WTC11 (cell line): ENCODE measurements around the gene CREBBP. TPM values are rescaled to one million over a fixed set of nuclear protein-coding genes. Genes with fewer than 3 reads are reported as not detected.

Experiments
- ATAC-seq: fragments of 200-7000 bp; cut with Tn5 transposase; 2 replicates; pipeline ENCODE4 v1.10.0; 2021; ENCODE audit warnings: mild to moderate bottlenecking, moderate library complexity
- CTCF ChIA-PET: fragments of 300-600 bp; sonication (Branson Sonifier 250); formaldehyde crosslinking; loops from one replicate; lab custom pipeline; 2021; ENCODE audit warnings: antibody characterized with exemption; lab: Charles Lee
- POLR2A ChIA-PET: fragments of 350-600 bp; sonication (Branson Sonifier 250); formaldehyde crosslinking; loops from one replicate; lab custom pipeline; 2021; ENCODE audit warnings: antibody characterized with exemption; lab: Charles Lee
- DNase-seq: peaks from one replicate; pipeline ENCODE4 v3.0.0; 2021; ENCODE audit warnings: low spot score
- H3K27ac Mint-ChIP-seq: 2 replicates; pipeline ENCODE4 v1.8.0; 2021; ENCODE audit warnings: mixed read lengths
- H3K27me3 Mint-ChIP-seq: 2 replicates; pipeline ENCODE4 v1.8.0; 2021; ENCODE audit warnings: low read depth, mild to moderate bottlenecking, moderate library complexity, mixed read lengths
- H3K36me3 Mint-ChIP-seq: 2 replicates; pipeline ENCODE4 v1.8.0; 2021; ENCODE audit warnings: mixed read lengths
- H3K4me1 Mint-ChIP-seq: 2 replicates; pipeline ENCODE4 v1.8.0; 2022; ENCODE audit warnings: mixed read lengths
- H3K4me3 Mint-ChIP-seq: 2 replicates; pipeline ENCODE4 v1.8.0; 2021; ENCODE audit warnings: mild to moderate bottlenecking, moderate library complexity, mixed read lengths
- H3K9me3 Mint-ChIP-seq: 2 replicates; pipeline ENCODE4 v1.8.0; 2021; ENCODE audit warnings: mixed read lengths
- ATF1 ChIP-seq: sonication (generic); formaldehyde crosslinking; IDR thresholded peaks from 2 replicates; pipeline ENCODE4 v1.8.1; 2023; ENCODE audit warnings: mild to moderate bottlenecking, moderate library complexity, missing genetic modification reagents
- CBFB ChIP-seq: sonication (generic); formaldehyde crosslinking; IDR thresholded peaks from 2 replicates; pipeline ENCODE4 v1.8.1; 2022; ENCODE audit warnings: mild to moderate bottlenecking, low read depth, missing genetic modification reagents
- ESRRA ChIP-seq: sonication (generic); formaldehyde crosslinking; IDR thresholded peaks from 2 replicates; pipeline ENCODE4 v1.8.1; 2022; ENCODE audit warnings: mild to moderate bottlenecking, missing genetic modification reagents, borderline replicate concordance
- FOXJ3 ChIP-seq: sonication (generic); formaldehyde crosslinking; IDR thresholded peaks from 2 replicates; pipeline ENCODE4 v1.9.0; 2021; ENCODE audit warnings: missing genetic modification reagents, mild to moderate bottlenecking, borderline replicate concordance
- GTF2I ChIP-seq: fragments of 250-450 bp; sonication (Bioruptor Pico); conservative IDR thresholded peaks from 2 replicates; pipeline ENCODE4 v1.4.0; 2021; ENCODE audit warnings: mild to moderate bottlenecking
- JAZF1 ChIP-seq: fragments of 250-450 bp; sonication (Bioruptor Pico); IDR thresholded peaks from 2 replicates; pipeline ENCODE4 v1.9.0; 2021; ENCODE audit warnings: moderate library complexity, mild to moderate bottlenecking, inconsistent platforms
- NR1H2 ChIP-seq: sonication (generic); formaldehyde crosslinking; IDR thresholded peaks from 2 replicates; pipeline ENCODE4 v1.9.0; 2021; ENCODE audit warnings: mild to moderate bottlenecking, moderate library complexity, missing genetic modification reagents
- SMAD4 ChIP-seq: sonication (generic); formaldehyde crosslinking; IDR thresholded peaks from 2 replicates; pipeline ENCODE4 v1.8.0; 2022; ENCODE audit warnings: mild to moderate bottlenecking, missing genetic modification reagents
- TEAD1 ChIP-seq: sonication (generic); formaldehyde crosslinking; IDR thresholded peaks from 2 replicates; pipeline ENCODE4 v1.8.0; 2022; ENCODE audit warnings: mild to moderate bottlenecking, missing genetic modification reagents
- ZNF138 ChIP-seq: sonication (generic); formaldehyde crosslinking; conservative IDR thresholded peaks from 2 replicates; pipeline ENCODE4 v1.8.1; 2022; ENCODE audit warnings: mild to moderate bottlenecking, moderate library complexity, missing genetic modification reagents
- ZNF263 ChIP-seq: sonication (generic); formaldehyde crosslinking; IDR thresholded peaks from 2 replicates; pipeline ENCODE4 v1.8.1; 2022; ENCODE audit warnings: low read depth, mild to moderate bottlenecking, moderate library complexity, missing genetic modification reagents
- total RNA-seq: library from RNA; stranded (reverse); gene quantifications from 3 replicates; pipeline ENCODE4 v1.2.3, GENCODE V29; 2021
- TF ChIP-seq, protein P1 (sequence below): sonication (generic); formaldehyde crosslinking; IDR thresholded peaks from 2 replicates; pipeline ENCODE4 v1.8.1; 2023; ENCODE audit warnings: mild to moderate bottlenecking, moderate library complexity, missing genetic modification reagents
- TF ChIP-seq, protein P2 (sequence below): sonication (generic); formaldehyde crosslinking; IDR thresholded peaks from 2 replicates; pipeline ENCODE4 v1.8.1; 2023; ENCODE audit warnings: mild to moderate bottlenecking, missing genetic modification reagents, moderate library complexity
- TF ChIP-seq, protein P3 (sequence below): sonication (generic); formaldehyde crosslinking; IDR thresholded peaks from 2 replicates; pipeline ENCODE4 v1.8.0; 2022; ENCODE audit warnings: missing genetic modification reagents
- TF ChIP-seq, protein P4 (sequence below): sonication (generic); formaldehyde crosslinking; IDR thresholded peaks from 2 replicates; pipeline ENCODE4 v1.8.1; 2022; ENCODE audit warnings: mild to moderate bottlenecking, missing genetic modification reagents, moderate library complexity, borderline replicate concordance
- TF ChIP-seq, protein P5 (sequence below): fragments of 250-450 bp; sonication (Bioruptor Pico); IDR thresholded peaks from 2 replicates; pipeline ENCODE4 v2.1.2; 2022; ENCODE audit warnings: mild to moderate bottlenecking, moderate library complexity
- TF ChIP-seq, protein P6 (sequence below): fragments of 250-450 bp; sonication (Bioruptor Pico); IDR thresholded peaks from 2 replicates; pipeline ENCODE4 v1.9.0; 2021; ENCODE audit warnings: mild to moderate bottlenecking
- TF ChIP-seq, protein P7 (sequence below): sonication (generic); formaldehyde crosslinking; IDR thresholded peaks from 2 replicates; pipeline ENCODE4 v1.8.0; 2022; ENCODE audit warnings: mild to moderate bottlenecking, missing genetic modification reagents
- TF ChIP-seq, protein P8 (sequence below): sonication (generic); formaldehyde crosslinking; IDR thresholded peaks from 2 replicates; pipeline ENCODE4 v1.8.0; 2023; ENCODE audit warnings: missing genetic modification reagents

CREBBP gene
- total RNA-seq, 1 experiment from 2014 or later, result 49.6 TPM

DNA sequence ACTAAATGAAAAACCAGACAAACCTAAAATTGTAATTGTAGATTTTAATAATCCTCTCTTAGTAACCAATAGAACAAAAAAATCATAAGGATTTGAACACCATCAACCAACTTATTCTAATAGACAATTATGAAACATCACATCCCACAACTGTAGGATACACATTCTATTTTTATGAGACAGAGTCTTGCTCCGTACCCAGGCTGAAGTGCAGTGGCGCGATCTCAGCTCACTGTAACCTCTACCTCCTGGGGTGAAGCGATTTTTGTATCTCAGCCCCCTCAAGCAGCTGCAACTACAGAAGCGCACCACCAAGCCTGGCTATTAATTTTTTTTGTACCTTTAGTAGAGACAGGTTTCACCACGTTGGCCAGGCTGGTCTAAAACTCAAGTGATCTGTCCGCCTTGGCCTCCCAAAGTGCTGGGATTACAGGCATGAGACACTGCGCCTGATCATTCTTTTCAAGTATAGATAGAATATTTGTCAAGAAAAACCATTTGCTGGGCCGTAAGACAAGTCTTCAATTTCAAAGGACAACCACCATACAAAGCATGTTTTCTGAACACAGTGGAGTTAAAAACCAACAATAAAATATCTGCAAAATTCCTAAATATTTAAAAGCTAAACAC lies 49.8 kb downstream of the CREBBP start (continued):
- no peak for TF ChIP-seq ESRRA
- TF ChIP-seq GTF2I (CRISPR knock-in tag), result no peak
- TF ChIP-seq, all 79 proteins: peak for 0

DNA sequence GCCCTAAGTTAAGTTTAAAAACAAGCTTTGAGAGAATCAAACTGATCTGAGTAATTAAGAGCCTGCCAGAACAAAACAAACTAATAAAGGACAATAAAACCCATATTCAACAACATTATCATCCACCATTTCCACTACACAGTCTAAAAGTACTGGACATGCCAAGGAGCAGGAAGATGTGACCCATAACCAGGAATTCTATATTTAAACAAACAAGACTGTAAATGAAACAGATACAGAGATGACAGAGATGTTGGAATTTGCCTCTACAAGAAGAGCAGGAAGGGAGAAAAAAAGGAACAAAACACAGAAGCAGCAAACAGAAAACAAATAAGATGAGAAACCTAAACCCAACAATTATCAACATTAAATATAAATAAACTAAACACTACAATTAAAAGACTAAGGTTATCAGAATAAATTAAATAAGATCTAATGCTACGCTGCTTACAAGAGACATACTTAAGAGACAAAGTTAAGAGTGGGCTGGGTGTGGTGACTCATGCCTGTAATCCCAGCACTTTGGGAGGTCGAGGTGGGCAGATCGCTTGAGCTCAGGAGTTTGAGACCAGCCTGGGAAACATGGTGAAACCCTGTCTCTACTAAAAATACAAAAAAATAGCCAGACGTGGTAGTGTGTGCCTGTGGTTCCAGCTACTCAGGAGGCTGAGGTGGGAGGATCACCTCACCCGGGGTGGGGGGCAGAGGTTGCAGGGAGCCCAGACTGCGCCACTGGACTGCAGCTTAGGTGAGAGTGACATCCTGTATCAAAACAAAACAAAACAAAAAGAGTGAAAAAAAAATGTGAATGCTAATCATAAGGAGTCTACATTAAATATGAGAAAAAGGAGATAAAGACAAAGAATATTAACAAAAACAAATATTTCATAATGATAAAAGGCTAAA lies 50.6 kb downstream of the CREBBP start:
- POLR2A ChIA-PET, result no interaction called here
- peaks cover 16% of the 10 kb centered on the region for H3K9me3 Mint-ChIP-seq
- ATAC-seq, result no peak

More for the DNA sequence above, 50.6 kb downstream of the CREBBP start:
- H3K4me3 Mint-ChIP-seq, result no peak overlapping the region
- DNase-seq, result no peak
- H3K27me3 Mint-ChIP-seq, result no peaks in the 10 kb centered on the region
- peak overlapping the region; percentile 76 for H3K27ac Mint-ChIP-seq
- peaks cover 16% of the 10 kb centered on the region for H3K36me3 Mint-ChIP-seq
- CTCF ChIA-PET, result no interaction called here
- no peak for TF ChIP-seq SMAD4
- TF ChIP-seq, protein P1, sequence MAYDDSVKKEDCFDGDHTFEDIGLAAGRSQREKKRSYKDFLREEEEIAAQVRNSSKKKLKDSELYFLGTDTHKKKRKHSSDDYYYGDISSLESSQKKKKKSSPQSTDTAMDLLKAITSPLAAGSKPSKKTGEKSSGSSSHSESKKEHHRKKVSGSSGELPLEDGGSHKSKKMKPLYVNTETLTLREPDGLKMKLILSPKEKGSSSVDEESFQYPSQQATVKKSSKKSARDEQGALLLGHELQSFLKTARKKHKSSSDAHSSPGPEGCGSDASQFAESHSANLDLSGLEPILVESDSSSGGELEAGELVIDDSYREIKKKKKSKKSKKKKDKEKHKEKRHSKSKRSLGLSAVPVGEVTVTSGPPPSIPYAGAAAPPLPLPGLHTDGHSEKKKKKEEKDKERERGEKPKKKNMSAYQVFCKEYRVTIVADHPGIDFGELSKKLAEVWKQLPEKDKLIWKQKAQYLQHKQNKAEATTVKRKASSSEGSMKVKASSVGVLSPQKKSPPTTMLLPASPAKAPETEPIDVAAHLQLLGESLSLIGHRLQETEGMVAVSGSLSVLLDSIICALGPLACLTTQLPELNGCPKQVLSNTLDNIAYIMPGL (CRISPR knock-in tag), result no peak
- TF ChIP-seq, protein P2, sequence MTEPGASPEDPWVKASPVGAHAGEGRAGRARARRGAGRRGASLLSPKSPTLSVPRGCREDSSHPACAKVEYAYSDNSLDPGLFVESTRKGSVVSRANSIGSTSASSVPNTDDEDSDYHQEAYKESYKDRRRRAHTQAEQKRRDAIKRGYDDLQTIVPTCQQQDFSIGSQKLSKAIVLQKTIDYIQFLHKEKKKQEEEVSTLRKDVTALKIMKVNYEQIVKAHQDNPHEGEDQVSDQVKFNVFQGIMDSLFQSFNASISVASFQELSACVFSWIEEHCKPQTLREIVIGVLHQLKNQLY (CRISPR knock-in tag), result no peak
- TF ChIP-seq, protein P3, sequence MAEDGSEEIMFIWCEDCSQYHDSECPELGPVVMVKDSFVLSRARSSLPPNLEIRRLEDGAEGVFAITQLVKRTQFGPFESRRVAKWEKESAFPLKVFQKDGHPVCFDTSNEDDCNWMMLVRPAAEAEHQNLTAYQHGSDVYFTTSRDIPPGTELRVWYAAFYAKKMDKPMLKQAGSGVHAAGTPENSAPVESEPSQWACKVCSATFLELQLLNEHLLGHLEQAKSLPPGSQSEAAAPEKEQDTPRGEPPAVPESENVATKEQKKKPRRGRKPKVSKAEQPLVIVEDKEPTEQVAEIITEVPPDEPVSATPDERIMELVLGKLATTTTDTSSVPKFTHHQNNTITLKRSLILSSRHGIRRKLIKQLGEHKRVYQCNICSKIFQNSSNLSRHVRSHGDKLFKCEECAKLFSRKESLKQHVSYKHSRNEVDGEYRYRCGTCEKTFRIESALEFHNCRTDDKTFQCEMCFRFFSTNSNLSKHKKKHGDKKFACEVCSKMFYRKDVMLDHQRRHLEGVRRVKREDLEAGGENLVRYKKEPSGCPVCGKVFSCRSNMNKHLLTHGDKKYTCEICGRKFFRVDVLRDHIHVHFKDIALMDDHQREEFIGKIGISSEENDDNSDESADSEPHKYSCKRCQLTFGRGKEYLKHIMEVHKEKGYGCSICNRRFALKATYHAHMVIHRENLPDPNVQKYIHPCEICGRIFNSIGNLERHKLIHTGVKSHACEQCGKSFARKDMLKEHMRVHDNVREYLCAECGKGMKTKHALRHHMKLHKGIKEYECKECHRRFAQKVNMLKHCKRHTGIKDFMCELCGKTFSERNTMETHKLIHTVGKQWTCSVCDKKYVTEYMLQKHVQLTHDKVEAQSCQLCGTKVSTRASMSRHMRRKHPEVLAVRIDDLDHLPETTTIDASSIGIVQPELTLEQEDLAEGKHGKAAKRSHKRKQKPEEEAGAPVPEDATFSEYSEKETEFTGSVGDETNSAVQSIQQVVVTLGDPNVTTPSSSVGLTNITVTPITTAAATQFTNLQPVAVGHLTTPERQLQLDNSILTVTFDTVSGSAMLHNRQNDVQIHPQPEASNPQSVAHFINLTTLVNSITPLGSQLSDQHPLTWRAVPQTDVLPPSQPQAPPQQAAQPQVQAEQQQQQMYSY (CRISPR knock-in tag), result no peak
- TF ChIP-seq ESRRA, result no peak
- TF ChIP-seq ZNF138 (CRISPR knock-in tag), result no peak
- TF ChIP-seq, protein P4, sequence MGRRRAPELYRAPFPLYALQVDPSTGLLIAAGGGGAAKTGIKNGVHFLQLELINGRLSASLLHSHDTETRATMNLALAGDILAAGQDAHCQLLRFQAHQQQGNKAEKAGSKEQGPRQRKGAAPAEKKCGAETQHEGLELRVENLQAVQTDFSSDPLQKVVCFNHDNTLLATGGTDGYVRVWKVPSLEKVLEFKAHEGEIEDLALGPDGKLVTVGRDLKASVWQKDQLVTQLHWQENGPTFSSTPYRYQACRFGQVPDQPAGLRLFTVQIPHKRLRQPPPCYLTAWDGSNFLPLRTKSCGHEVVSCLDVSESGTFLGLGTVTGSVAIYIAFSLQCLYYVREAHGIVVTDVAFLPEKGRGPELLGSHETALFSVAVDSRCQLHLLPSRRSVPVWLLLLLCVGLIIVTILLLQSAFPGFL, result no peak
- TF ChIP-seq NR1H2 (CRISPR knock-in tag), result no peak
- TF ChIP-seq JAZF1, result no peak
- no peak for TF ChIP-seq ZNF263 (CRISPR knock-in tag)
- TF ChIP-seq CBFB (CRISPR knock-in tag), result no peak
- TF ChIP-seq, protein P5, sequence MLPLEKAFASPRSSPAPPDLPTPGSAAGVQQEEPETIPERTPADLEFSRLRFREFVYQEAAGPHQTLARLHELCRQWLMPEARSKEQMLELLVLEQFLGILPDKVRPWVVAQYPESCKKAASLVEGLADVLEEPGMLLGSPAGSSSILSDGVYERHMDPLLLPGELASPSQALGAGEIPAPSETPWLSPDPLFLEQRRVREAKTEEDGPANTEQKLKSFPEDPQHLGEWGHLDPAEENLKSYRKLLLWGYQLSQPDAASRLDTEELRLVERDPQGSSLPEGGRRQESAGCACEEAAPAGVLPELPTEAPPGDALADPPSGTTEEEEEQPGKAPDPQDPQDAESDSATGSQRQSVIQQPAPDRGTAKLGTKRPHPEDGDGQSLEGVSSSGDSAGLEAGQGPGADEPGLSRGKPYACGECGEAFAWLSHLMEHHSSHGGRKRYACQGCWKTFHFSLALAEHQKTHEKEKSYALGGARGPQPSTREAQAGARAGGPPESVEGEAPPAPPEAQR, result no peak
- TF ChIP-seq, protein P6, sequence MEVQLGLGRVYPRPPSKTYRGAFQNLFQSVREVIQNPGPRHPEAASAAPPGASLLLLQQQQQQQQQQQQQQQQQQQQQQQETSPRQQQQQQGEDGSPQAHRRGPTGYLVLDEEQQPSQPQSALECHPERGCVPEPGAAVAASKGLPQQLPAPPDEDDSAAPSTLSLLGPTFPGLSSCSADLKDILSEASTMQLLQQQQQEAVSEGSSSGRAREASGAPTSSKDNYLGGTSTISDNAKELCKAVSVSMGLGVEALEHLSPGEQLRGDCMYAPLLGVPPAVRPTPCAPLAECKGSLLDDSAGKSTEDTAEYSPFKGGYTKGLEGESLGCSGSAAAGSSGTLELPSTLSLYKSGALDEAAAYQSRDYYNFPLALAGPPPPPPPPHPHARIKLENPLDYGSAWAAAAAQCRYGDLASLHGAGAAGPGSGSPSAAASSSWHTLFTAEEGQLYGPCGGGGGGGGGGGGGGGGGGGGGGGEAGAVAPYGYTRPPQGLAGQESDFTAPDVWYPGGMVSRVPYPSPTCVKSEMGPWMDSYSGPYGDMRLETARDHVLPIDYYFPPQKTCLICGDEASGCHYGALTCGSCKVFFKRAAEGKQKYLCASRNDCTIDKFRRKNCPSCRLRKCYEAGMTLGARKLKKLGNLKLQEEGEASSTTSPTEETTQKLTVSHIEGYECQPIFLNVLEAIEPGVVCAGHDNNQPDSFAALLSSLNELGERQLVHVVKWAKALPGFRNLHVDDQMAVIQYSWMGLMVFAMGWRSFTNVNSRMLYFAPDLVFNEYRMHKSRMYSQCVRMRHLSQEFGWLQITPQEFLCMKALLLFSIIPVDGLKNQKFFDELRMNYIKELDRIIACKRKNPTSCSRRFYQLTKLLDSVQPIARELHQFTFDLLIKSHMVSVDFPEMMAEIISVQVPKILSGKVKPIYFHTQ (CRISPR knock-in tag), result no peak
- TF ChIP-seq, protein P7, sequence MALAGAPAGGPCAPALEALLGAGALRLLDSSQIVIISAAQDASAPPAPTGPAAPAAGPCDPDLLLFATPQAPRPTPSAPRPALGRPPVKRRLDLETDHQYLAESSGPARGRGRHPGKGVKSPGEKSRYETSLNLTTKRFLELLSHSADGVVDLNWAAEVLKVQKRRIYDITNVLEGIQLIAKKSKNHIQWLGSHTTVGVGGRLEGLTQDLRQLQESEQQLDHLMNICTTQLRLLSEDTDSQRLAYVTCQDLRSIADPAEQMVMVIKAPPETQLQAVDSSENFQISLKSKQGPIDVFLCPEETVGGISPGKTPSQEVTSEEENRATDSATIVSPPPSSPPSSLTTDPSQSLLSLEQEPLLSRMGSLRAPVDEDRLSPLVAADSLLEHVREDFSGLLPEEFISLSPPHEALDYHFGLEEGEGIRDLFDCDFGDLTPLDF (CRISPR knock-in tag), result no peak
- TF ChIP-seq FOXJ3 (CRISPR knock-in tag), result no peak
- TF ChIP-seq TEAD1 (CRISPR knock-in tag), result no peak
- no peak for TF ChIP-seq ATF1 (CRISPR knock-in tag)
- TF ChIP-seq, protein P8, sequence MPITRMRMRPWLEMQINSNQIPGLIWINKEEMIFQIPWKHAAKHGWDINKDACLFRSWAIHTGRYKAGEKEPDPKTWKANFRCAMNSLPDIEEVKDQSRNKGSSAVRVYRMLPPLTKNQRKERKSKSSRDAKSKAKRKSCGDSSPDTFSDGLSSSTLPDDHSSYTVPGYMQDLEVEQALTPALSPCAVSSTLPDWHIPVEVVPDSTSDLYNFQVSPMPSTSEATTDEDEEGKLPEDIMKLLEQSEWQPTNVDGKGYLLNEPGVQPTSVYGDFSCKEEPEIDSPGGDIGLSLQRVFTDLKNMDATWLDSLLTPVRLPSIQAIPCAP (CRISPR knock-in tag), result no peak
- H3K4me1 Mint-ChIP-seq, result peaks cover 31% of the 10 kb centered on the region
